ENCODE results near the gene LRRC7. TPM values are rescaled to one million over a fixed set of nuclear protein-coding genes. Genes with fewer than 3 reads are reported as not detected.

Gene LRRC7
- total RNA-seq, 1 donor from 2014 or later, result not detected

DNA sequence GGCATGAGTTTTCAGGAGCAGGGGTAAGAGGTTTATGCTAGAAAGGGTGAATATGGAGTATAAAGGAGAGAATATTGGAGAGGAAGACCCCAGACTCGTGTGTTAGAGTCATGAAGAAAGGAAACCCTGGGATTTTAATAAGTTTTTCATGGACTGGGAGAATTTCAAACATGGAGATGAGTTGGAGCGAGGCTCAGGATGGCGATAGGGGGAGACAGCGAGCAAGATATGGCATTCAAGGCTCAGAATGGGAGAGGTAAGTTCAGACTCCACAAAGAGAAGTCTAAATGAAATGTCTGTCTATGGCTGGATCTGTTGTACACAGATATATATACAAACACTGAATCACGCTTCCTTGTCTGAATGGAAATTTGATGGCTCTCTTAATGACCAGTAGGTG is 545.1 kb downstream of the LRRC7 start:
- DNase-seq (ENCODE audit: low read depth), result no peak
- TF ChIP-seq, protein P1, sequence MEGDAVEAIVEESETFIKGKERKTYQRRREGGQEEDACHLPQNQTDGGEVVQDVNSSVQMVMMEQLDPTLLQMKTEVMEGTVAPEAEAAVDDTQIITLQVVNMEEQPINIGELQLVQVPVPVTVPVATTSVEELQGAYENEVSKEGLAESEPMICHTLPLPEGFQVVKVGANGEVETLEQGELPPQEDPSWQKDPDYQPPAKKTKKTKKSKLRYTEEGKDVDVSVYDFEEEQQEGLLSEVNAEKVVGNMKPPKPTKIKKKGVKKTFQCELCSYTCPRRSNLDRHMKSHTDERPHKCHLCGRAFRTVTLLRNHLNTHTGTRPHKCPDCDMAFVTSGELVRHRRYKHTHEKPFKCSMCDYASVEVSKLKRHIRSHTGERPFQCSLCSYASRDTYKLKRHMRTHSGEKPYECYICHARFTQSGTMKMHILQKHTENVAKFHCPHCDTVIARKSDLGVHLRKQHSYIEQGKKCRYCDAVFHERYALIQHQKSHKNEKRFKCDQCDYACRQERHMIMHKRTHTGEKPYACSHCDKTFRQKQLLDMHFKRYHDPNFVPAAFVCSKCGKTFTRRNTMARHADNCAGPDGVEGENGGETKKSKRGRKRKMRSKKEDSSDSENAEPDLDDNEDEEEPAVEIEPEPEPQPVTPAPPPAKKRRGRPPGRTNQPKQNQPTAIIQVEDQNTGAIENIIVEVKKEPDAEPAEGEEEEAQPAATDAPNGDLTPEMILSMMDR (conservative IDR thresholded peaks at IDR 0.05; ENCODE audit: low read depth, low read length), result peak; percentile 27
- H3K4me3 ChIP-seq (ENCODE audit: low read depth, low read length), result no peak overlapping the region

GRCh38 chr1:70115315-70115714 is 547.6 kb downstream of the LRRC7 start:
- TF ChIP-seq, protein P1 (conservative IDR thresholded peaks at IDR 0.05; ENCODE audit: low read depth, low read length), result no peak

DNA sequence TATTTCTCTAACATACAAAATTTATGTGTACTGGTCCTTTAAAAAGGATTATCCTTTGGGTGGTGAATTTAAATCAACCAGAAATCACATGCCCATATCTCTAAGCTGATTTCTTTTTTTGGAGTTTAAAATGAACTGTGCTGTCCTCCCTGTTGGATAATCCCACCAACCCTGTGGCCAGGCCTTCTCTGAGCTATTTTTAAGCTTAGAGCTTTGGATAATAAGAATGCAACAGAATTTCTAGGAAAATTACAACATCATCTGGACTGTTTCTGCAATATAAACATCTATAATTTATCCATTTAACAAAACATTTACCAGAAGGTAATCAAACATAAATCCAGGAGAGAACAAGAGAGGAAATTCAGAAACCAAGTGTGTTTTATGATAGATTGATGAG is 549.3 kb downstream of the LRRC7 start:
- H3K4me3 ChIP-seq (ENCODE audit: low read depth, low read length), result no peak overlapping the region
- TF ChIP-seq, protein P1 (conservative IDR thresholded peaks at IDR 0.05; ENCODE audit: low read depth, low read length), result no peak
- DNase-seq (ENCODE audit: low read depth), result no peak

More at GRCh38 chr1:70115315-70115714, 547.6 kb downstream of the LRRC7 start:
- DNase-seq (ENCODE audit: low read depth), result no peak
- H3K4me3 ChIP-seq (ENCODE audit: low read depth, low read length), result no peak overlapping the region

DNA sequence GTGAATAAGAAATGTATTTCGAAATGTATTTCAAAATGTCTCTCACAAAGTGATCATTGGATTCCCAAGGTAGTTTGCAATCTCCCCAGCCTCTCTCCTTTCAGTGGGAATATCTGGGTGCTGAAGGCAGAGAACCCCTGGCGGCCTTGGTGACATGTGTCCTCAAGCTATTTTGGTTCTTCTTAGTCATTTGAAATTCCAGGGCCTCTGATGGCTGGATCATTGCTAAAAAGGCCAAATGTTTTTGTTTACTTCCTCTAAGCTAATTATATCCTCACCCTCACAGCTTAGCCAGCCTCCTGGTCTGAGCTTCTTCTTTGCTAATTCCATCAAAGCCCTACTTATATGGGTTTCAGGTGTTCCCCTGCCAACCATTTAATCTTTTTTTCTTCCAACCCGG is 566.4 kb downstream of the LRRC7 start:
- no peak overlapping the region for H3K4me3 ChIP-seq (ENCODE audit: low read depth, low read length)
- no peak for DNase-seq (ENCODE audit: low read depth)
- TF ChIP-seq, protein P1 (conservative IDR thresholded peaks at IDR 0.05; ENCODE audit: low read depth, low read length), result no peak

GRCh38 chr1:70140343-70140742 is 572.6 kb downstream of the LRRC7 start:
- TF ChIP-seq, protein P1 (conservative IDR thresholded peaks at IDR 0.05; ENCODE audit: low read depth, low read length), result no peak
- no peak overlapping the region for H3K4me3 ChIP-seq (ENCODE audit: low read depth, low read length)
- DNase-seq (ENCODE audit: low read depth), result no peak

GRCh38 chr1:70140894-70141293 is 573.2 kb downstream of the LRRC7 start:
- TF ChIP-seq, protein P1 (conservative IDR thresholded peaks at IDR 0.05; ENCODE audit: low read depth, low read length), result no peak
- DNase-seq (ENCODE audit: low read depth), result no peak

GRCh38 chr1:70142075-70142474 is 574.4 kb downstream of the LRRC7 start:
- TF ChIP-seq, protein P1 (conservative IDR thresholded peaks at IDR 0.05; ENCODE audit: low read depth, low read length), result peak; percentile 12
- DNase-seq (ENCODE audit: low read depth), result no peak
- no peak overlapping the region for H3K4me3 ChIP-seq (ENCODE audit: low read depth, low read length)

More at GRCh38 chr1:70140894-70141293, 573.2 kb downstream of the LRRC7 start:
- H3K4me3 ChIP-seq (ENCODE audit: low read depth, low read length), result no peak overlapping the region
